ENCODE data around the gene NAT8.
A peak's percentile ranks its signal among the peaks of the same experiment; 100 is the strongest.
"Not testable (repeated sequence)": the region's sequence is repeated elsewhere in the genome, so short reads cannot be mapped to it uniquely, and the experiment has no call there.

NAT8 gene

DNA sequence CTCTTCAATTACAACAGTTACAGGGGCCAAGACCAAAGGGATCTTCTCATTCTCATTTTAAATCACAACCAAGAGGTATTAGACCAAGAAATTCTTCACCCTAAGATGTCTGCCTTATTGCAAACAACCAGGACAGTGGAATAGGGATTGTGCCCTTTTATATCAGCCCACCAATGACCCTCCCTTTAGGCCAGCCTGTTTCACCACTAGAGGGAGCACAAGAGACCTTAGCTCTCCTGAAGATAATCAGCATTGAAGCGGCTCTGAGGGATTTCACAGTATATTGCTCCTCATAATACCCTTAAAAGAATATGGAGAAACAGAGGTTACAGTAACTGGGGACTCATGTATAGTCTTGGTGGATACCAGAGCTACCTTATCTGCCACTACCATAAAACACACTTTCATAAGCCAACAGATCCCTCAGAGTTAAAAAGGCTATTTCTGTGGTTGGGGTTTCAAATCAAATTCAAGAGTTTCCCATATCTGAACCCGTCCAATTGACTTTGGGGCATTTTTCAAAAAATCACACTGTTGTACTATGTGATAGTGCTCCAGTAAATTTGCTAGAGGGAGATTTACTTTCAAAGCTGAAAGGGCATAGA, 11.5 kb downstream of the NAT8 start:
- DNase-seq (ENCODE audit: extremely low read depth, low read depth) = not testable (repeated sequence)
- TF ChIP-seq, protein P1, sequence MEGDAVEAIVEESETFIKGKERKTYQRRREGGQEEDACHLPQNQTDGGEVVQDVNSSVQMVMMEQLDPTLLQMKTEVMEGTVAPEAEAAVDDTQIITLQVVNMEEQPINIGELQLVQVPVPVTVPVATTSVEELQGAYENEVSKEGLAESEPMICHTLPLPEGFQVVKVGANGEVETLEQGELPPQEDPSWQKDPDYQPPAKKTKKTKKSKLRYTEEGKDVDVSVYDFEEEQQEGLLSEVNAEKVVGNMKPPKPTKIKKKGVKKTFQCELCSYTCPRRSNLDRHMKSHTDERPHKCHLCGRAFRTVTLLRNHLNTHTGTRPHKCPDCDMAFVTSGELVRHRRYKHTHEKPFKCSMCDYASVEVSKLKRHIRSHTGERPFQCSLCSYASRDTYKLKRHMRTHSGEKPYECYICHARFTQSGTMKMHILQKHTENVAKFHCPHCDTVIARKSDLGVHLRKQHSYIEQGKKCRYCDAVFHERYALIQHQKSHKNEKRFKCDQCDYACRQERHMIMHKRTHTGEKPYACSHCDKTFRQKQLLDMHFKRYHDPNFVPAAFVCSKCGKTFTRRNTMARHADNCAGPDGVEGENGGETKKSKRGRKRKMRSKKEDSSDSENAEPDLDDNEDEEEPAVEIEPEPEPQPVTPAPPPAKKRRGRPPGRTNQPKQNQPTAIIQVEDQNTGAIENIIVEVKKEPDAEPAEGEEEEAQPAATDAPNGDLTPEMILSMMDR (IDR thresholded peaks at IDR 0.05; ENCODE audit: low read depth, low read length) = peak; percentile 48

DNA sequence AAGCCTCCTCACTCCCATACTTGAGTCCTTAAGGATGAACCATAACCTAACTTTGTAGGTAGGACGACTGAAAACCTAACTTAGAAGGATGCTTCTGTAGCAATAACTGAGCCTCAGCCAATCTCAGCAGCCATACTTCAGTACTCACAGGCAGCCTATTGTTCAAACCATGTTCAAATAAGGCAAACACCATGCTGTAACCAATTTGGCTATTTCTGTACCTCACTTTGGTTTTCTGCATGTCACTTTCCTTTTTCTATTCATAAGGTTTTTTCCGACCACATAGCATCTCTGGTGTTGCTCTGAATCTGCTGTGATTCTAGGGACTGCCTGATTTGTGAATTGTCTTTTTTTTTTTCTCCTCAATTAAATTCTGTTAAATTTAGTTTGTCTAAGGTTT, 13.7 kb downstream of the NAT8 start:
- not testable (repeated sequence) for DNase-seq (ENCODE audit: extremely low read depth, low read depth)

DNA sequence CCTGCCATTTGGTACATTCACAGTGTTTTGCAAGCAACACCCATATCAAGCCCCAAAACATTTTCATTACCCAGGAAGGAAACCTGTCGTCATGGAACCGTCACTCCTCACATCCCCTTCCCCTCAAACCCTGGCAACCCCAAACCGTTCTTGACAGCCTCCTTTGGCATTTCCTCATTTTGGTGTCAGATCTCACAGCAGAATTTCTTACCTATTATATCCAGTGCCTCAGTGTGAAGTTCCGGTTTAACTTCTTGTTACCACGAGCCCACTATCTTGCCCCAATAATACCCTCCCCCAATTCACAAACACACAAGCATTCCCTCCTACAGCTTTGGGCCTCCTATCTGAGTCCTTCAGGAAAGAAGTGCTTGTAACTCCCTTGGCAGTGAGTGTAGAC, 16.0 kb downstream of the NAT8 start:
- not testable (repeated sequence) for DNase-seq (ENCODE audit: extremely low read depth, low read depth)

DNA sequence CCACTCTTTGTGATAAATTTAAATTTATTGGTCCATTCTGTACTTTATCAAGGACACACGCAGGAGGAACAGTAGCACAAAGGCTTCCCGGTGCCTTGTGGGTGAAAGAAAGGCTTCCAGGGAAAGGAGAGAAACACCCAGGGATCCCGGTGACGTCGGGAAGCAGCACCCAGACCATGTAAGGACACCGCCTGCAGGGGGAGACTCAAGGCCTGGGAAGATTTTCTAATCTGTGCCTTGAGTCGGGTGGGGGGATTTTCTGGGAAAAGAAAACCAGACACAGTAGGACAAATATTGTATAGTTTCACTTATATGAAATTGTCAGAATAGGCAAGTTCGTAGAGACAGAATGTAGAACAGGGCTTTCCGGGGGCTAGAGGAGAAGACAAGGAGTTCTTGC, 17.6 kb downstream of the NAT8 start:
- not testable (repeated sequence) for DNase-seq (ENCODE audit: extremely low read depth, low read depth)

DNA sequence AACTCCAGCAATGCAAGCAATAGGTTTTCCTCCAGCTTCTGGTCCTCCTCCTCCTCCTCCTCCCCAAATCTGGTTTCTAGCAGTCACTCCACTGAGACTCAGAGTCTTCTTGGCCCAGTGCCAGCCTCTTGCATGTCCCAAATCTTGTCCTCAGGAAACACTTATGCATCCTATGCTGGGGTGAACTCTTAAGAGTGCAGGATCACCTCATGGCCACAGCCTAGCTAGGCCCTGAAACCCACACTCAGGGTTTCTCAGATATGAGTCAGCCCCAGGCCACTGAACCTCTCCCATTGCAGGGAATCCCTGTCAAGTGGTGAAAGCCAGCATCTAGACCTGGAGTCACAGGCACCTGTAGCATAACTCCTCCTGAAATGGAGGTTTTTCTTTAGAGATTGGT, 18.2 kb downstream of the NAT8 start:
- DNase-seq (ENCODE audit: extremely low read depth, low read depth) = not testable (repeated sequence)

DNA sequence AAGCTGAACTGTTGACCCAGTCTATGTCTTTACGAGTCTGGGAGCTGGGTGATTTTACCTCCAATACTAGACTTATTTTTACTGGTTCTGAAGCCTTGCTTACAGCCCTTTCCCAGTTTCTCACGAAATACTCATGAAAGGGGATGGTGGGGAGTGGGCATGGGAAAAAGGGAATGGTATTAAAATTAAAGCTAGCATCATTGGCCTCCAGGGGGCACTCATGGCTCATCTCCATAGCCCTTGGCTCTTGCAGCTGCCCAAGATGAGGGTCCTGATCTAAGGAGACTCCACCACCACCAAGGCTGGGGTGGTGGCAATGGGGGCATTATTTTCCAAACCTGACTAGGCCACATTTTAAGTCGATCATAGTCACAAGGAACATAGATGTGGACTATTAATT, 22.3 kb downstream of the NAT8 start:
- not testable (repeated sequence) for DNase-seq (ENCODE audit: extremely low read depth, low read depth)

DNA sequence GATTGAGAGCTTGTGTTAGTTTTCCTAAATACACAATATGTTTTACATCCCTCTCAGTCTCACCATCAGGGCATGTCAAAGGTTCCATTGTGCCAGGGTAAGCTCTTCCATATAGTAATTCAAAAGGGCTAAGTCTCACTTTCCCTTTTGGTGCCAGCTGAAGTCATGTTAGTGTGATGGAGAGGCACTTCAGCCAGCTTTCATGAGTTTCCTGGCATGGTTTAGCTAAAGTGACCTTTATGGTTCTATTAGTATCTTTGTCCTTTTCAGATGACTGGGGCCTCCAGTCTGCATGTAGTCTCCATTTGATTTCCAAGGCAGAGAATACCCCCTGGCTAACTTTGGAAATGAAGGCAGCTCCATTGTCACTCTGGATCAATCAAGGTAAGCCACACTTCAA, 27.2 kb downstream of the NAT8 start:
- TF ChIP-seq, protein P1 (IDR thresholded peaks at IDR 0.05; ENCODE audit: low read depth, low read length) = no peak
- DNase-seq (ENCODE audit: extremely low read depth, low read depth) = no peak

DNA sequence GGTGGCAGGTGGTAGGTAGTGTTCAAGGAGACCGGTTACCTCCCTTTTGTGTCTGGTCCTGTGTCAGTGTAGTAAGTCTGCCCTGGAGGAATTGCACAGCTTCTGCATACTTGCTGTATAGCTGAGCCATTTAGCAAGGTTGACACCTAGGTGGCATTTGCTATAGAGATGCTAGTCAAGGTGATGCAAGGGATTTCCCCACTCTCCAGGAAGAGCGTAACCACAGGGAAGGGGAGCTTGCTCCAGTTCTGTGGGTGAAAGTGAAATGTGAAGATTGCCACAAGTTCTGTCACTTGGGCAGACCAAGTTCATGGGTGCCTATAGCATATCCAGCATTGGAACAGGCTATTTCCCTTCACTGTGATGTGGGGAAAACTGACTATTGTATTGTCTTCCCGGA, 28.1 kb downstream of the NAT8 start:
- DNase-seq (ENCODE audit: extremely low read depth, low read depth) = no peak
- TF ChIP-seq, protein P1 (IDR thresholded peaks at IDR 0.05; ENCODE audit: low read depth, low read length) = no peak

DNA sequence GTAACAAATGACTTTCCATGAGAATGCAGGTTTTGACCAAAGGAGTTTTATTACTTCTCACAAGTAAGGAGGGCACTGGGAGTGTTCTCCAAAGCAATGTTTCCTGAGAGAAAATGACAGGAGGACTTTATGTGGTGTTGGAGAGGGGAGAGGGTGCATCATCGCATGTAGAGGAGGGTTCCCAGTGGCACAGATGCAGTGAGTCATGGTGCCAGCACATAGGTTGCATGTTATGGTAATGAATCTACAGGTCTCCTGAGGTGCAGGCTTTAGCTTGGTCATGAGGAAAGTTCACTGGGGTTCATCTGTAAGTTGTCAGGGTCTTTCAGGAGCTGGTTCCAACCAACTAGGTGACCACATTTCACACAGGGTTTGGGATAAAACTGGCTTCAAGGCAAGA, 30.4 kb downstream of the NAT8 start:
- DNase-seq (ENCODE audit: extremely low read depth, low read depth) = no peak
- TF ChIP-seq, protein P1 (IDR thresholded peaks at IDR 0.05; ENCODE audit: low read depth, low read length) = no peak

DNA sequence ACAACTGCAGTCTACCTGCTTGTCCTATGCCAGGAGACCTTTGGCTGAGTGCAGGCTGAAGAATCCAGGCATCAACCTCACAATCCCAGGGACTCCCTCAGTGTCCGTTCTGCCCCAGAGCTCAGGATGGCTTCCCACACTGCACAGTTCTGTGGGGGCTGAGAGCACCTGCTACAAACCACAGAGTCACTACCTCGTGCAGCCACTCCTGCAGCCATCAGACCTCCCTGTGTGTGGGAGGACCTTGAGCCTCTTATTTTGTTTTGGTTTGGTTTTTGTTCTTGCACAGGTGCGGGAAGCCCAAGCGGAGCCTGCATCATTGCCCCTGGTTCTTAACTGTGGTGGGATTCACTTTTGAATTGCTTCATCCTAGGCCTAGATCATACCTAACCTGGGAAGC, 31.0 kb downstream of the NAT8 start:
- DNase-seq (ENCODE audit: extremely low read depth, low read depth) = no peak
- TF ChIP-seq, protein P1 (IDR thresholded peaks at IDR 0.05; ENCODE audit: low read depth, low read length) = no peak

All from AG09319 (cell line).